Mucosa of stomach (tissue), 1 donor: ENCODE measurements around the gene YEATS4.

Experiments used
- H3K27me3 ChIP-seq: one replicate; pipeline ENCODE4 v1.7.0; 2013; ENCODE audit warnings: mild to moderate bottlenecking, low read length; ENCODE audit not compliant: control insufficient read depth, insufficient read depth
- H3K36me3 ChIP-seq: one replicate; pipeline ENCODE4 v1.7.0; 2013; ENCODE audit warnings: low read length; ENCODE audit not compliant: control insufficient read depth, insufficient read depth
- H3K4me1 ChIP-seq: one replicate; pipeline ENCODE4 v1.7.0; 2013; ENCODE audit warnings: mild to moderate bottlenecking, low read length; ENCODE audit not compliant: control insufficient read depth, insufficient read depth
- H3K4me3 ChIP-seq: one replicate; pipeline ENCODE4 v1.7.0; 2013; ENCODE audit warnings: low read length
- H3K9ac ChIP-seq: one replicate; pipeline ENCODE4 v1.7.0; 2013; ENCODE audit warnings: mild to moderate bottlenecking, low read length, moderate library complexity
- H3K9me3 ChIP-seq: one replicate; pipeline ENCODE4 v1.7.0; 2013; ENCODE audit warnings: mild to moderate bottlenecking, low read length, moderate library complexity; ENCODE audit not compliant: control insufficient read depth
- donor health status: Pancreatic carcinoma.

Gene YEATS4

DNA sequence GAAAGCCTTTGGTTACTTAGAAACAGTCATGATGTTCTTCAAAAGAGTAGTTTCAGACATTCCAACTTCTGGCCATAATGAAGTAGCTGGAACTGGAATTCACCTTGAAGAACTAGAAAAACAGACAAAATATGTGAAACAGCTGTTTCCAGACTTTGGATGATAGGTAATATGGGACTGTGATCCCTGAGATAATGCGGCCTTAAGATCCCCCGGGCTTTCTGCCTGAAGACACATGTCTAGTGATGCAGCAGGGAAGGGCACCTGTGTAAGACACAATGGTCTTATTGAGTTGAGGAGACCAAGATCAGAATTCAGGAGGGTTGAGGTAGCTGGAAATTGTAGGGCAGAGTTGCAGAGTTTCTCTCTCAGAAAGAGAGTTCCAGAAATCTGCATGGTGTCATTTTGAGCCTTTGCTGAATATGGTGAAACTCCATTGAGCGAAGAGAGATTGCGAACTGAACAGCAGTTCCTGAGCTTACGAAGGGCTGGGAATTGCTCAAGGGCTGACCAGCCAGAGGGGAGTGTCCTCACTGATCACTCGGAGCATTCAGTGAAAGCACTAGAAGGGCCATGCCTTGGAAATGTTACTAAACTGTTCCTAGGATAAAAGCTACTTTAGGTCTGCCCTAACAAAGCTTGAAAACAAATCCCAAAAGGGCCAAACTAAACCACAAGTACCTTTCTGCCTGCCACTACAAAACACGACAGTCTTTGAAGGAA, 69.0 kb downstream of the YEATS4 start:
- Histone ChIP-seq H3K27me3 (no peaks in the 10 kb centered on the region), H3K4me1 (no peaks in the 10 kb centered on the region), H3K9ac (no peak overlapping the region), H3K4me3 (no peak overlapping the region), H3K36me3 (no peaks in the 10 kb centered on the region), H3K9me3 (no peaks in the 10 kb centered on the region)

GRCh38 chr12:69430942-69431590, 71.5 kb downstream of the YEATS4 start:
- Histone ChIP-seq H3K27me3 (no peaks in the 10 kb centered on the region), H3K4me1 (no peaks in the 10 kb centered on the region), H3K36me3 (no peaks in the 10 kb centered on the region), H3K9ac (no peak overlapping the region), H3K9me3 (no peaks in the 10 kb centered on the region), H3K4me3 (no peak overlapping the region)

GRCh38 chr12:69431591-69432222, 72.2 kb downstream of the YEATS4 start:
- no peak overlapping the region for H3K4me3 ChIP-seq
- H3K27me3 ChIP-seq = no peaks in the 10 kb centered on the region
- no peaks in the 10 kb centered on the region for H3K9me3 ChIP-seq

GRCh38 chr12:69433653-69434052, 74.1 kb downstream of the YEATS4 start:
- H3K27me3 ChIP-seq = no peaks in the 10 kb centered on the region
- no peaks in the 10 kb centered on the region for H3K4me1 ChIP-seq
- H3K4me3 ChIP-seq = no peak overlapping the region
- no peaks in the 10 kb centered on the region for H3K36me3 ChIP-seq
- no peak overlapping the region for H3K9ac ChIP-seq
- no peaks in the 10 kb centered on the region for H3K9me3 ChIP-seq

More at GRCh38 chr12:69431591-69432222, 72.2 kb downstream of the YEATS4 start:
- no peaks in the 10 kb centered on the region for H3K36me3 ChIP-seq
- no peaks in the 10 kb centered on the region for H3K4me1 ChIP-seq
- no peak overlapping the region for H3K9ac ChIP-seq

DNA sequence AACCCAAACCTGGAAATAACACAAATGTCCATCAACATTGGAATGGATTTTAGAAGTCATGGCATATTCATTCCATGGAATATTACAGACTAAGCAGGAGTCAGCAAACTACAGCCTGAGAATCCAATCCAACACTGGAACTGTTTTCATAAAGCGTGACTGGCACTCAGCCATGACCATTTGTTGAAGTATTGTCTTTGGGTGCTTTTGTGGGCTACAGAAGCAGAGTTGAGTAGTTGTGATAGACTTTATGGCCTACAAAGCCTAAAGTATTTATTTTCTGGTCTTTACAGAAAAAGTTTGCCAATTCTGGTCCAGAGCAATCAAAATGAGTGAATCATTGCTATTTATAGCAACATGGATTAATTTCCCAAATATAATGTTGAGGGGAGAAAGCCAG, 76.1 kb downstream of the YEATS4 start:
- Histone ChIP-seq H3K27me3 (no peaks in the 10 kb centered on the region), H3K4me3 (no peak overlapping the region), H3K9me3 (no peaks in the 10 kb centered on the region), H3K4me1 (no peaks in the 10 kb centered on the region), H3K36me3 (no peaks in the 10 kb centered on the region), H3K9ac (no peak overlapping the region)

DNA sequence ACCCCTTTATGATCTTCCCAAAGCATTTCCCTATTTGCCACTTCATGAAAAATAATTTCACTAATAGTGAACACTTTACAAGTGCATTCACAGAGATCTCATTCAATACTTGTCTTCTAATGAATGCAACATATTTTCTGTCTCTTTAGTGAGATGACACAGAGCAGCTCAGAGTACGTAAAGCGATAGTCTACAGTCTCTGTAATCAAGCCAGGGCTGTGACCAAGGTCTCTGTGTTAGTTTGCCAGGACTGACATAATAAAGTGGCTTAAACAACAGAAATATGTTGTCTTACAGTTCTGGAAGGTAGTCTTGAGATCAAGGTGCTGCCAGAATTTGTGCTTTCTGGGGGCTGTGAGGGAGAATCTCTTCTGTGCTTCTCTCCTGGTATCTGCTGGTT, 77.5 kb downstream of the YEATS4 start:
- H3K4me1 ChIP-seq = no peaks in the 10 kb centered on the region
- no peak overlapping the region for H3K9ac ChIP-seq
- H3K4me3 ChIP-seq = no peak overlapping the region
- no peaks in the 10 kb centered on the region for H3K9me3 ChIP-seq
- H3K36me3 ChIP-seq = no peaks in the 10 kb centered on the region
- no peaks in the 10 kb centered on the region for H3K27me3 ChIP-seq

DNA sequence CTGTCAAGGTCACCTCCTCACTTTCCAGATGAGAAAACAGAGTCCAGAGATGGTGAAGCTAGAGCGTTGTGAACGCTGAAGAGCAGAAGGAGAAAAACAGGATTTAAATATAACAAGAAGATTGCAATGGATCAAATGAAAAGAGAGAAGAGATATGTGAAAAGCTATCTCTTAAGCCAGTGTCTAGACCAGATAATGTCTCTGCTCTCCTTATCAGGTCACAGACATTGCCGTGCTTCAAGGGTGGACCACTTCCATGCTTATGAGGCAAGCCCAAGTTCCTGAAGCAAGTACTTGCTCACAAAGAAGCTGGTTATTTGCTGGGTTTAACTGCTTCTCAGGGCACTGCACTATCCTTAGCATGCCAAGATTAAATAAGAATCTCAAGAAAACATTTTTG, 79.0 kb downstream of the YEATS4 start:
- H3K9me3 ChIP-seq = no peaks in the 10 kb centered on the region
- no peaks in the 10 kb centered on the region for H3K27me3 ChIP-seq
- no peaks in the 10 kb centered on the region for H3K4me1 ChIP-seq
- H3K9ac ChIP-seq = no peak overlapping the region
- no peaks in the 10 kb centered on the region for H3K36me3 ChIP-seq
- no peak overlapping the region for H3K4me3 ChIP-seq

- Histone ChIP-seq H3K9me3 (no peaks in the 10 kb centered on the region), H3K4me1 (no peaks in the 10 kb centered on the region), H3K27me3 (no peaks in the 10 kb centered on the region), H3K36me3 (no peaks in the 10 kb centered on the region), H3K4me3 (no peak overlapping the region), H3K9ac (no peak overlapping the region)
These were observed 80.5 kb downstream of the YEATS4 start for GRCh38 chr12:69440016-69440415.
